ENCODE results near the gene MRPL20. TPM values are rescaled to one million over a fixed set of nuclear protein-coding genes. Genes with fewer than 3 reads are reported as not detected.
"Not testable (repeated sequence)": the region's sequence is repeated elsewhere in the genome, so short reads cannot be mapped to it uniquely, and the experiment has no call there.

The MRPL20 gene
- 122 and 141 TPM in 2 replicates for total RNA-seq (2012; rRNA removed)

DNA sequence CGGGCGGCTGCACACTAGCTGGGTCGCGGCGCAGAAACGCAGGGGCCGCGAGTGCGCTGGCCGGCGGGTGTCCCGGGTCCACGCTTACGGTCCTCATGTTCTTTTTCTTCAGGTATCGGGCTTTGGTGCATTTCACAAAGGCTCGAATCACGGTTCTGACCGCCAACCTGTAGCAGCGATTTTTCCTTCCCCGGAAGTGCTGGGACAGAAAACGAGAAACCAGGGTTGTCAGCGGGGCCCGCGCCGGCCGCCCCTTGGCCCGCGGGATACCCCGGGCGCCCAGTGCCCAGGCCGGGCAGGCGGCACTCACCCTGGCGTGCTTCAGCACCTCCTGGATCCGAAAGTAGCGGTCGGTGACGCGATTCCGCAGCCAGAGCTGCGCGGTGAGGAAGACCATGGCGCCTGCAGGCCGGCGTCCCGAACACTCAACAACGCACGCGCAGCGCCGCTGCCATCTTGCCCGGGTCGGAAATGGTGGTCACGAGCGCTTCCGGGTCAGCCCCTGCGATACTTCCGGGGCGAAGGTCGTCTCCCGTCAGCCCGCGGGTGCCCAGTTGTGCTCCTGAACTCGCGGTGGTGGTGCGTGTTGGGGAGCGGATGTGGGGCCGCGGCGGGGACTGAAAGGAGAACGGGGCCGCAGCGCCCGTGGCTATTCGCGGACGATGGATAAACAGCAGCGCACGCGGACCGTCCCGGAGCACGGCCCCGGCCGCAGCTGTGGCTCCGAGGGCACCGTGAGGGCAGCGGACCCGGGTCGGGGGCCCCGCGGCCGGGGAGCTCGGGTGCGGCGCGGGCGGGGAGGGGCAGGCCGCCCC, at the start of gene MRPL20:
Gene MRPL20, minus strand, starts transcription at position 473 of the 815 bp plus-strand sequence. Its CDS starts 76 bp downstream, at position 397.
- peak within 1 kb of the TSS; percentile 98 for H3K4me3 ChIP-seq (ENCODE audit: low read length)
- H3K4me2 ChIP-seq (ENCODE audit: low read length), result peak within 1 kb of the TSS; percentile 96
- peaks cover 23% of the 10 kb centered on the region for H3K4me1 ChIP-seq (ENCODE audit: control insufficient read depth, insufficient read depth, low read length)
- peak within 1 kb of the TSS; percentile 99 for H3K9ac ChIP-seq (ENCODE audit: low read depth, low read length)
- no peaks in the 10 kb centered on the region for H3K9me3 ChIP-seq (replicated peaks; ENCODE audit: low read length)
- H3K27me3 ChIP-seq (ENCODE audit: control insufficient read depth, insufficient read depth, low read length), result no peaks in the 10 kb centered on the region
- H3K36me3 ChIP-seq (ENCODE audit: insufficient read depth, low read length), result peaks cover 33% of the 10 kb centered on the region

- H3K4me2 ChIP-seq (ENCODE audit: low read length); H3K9me3 ChIP-seq (replicated peaks; ENCODE audit: low read length); H3K36me3 ChIP-seq (ENCODE audit: insufficient read depth, low read length); H3K4me3 ChIP-seq (ENCODE audit: low read length); H3K27me3 ChIP-seq (ENCODE audit: control insufficient read depth, insufficient read depth, low read length); H3K9ac ChIP-seq (ENCODE audit: low read depth, low read length); H3K4me1 ChIP-seq (ENCODE audit: control insufficient read depth, insufficient read depth, low read length): not testable (repeated sequence)
These were observed 49.7 kb upstream of the MRPL20 start for GRCh38 chr1:1456683-1457255.

GRCh38 chr1:1455934-1456333, 48.8 kb upstream of the MRPL20 start:
- not testable (repeated sequence) for H3K4me2 ChIP-seq (ENCODE audit: low read length); H3K27me3 ChIP-seq (ENCODE audit: control insufficient read depth, insufficient read depth, low read length); H3K4me3 ChIP-seq (ENCODE audit: low read length); H3K36me3 ChIP-seq (ENCODE audit: insufficient read depth, low read length); H3K9me3 ChIP-seq (replicated peaks; ENCODE audit: low read length); H3K4me1 ChIP-seq (ENCODE audit: control insufficient read depth, insufficient read depth, low read length); H3K9ac ChIP-seq (ENCODE audit: low read depth, low read length)

DNA sequence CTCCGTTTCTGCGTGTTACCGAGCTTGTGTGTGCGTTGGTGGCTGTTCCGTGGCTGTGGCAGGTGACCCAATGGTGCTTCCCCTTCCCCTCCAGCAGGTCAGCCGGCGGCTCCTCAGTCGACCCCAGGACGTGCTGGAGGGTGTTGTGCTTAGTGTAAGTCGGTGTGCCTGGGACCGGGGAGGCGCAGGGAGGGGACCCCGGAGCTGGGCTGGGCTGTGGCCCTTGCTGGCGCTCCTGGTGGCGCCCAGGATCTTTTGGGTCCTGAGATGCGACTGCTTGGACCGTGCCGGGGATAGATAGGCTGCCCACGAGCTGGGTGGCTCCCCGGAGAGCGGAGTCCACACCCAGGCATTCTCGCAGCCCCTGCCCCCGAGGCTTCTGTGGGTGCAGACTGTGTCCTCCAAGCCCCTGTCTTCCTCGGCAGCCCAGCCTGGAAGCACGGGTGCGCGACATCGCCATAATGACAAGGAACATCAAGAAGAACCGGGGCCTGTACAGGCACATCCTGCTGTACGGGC, 48.3 kb upstream of the MRPL20 start:
- no peaks in the 10 kb centered on the region for H3K36me3 ChIP-seq (ENCODE audit: insufficient read depth, low read length)
- H3K4me3 ChIP-seq (ENCODE audit: low read length), result no peak overlapping the region
- H3K4me1 ChIP-seq (ENCODE audit: control insufficient read depth, insufficient read depth, low read length), result no peaks in the 10 kb centered on the region
- peaks cover 8% of the 10 kb centered on the region for H3K27me3 ChIP-seq (ENCODE audit: control insufficient read depth, insufficient read depth, low read length)
- H3K4me2 ChIP-seq (ENCODE audit: low read length), result no peak overlapping the region
- no peaks in the 10 kb centered on the region for H3K9me3 ChIP-seq (replicated peaks; ENCODE audit: low read length)
- H3K9ac ChIP-seq (ENCODE audit: low read depth, low read length), result no peak overlapping the region

DNA sequence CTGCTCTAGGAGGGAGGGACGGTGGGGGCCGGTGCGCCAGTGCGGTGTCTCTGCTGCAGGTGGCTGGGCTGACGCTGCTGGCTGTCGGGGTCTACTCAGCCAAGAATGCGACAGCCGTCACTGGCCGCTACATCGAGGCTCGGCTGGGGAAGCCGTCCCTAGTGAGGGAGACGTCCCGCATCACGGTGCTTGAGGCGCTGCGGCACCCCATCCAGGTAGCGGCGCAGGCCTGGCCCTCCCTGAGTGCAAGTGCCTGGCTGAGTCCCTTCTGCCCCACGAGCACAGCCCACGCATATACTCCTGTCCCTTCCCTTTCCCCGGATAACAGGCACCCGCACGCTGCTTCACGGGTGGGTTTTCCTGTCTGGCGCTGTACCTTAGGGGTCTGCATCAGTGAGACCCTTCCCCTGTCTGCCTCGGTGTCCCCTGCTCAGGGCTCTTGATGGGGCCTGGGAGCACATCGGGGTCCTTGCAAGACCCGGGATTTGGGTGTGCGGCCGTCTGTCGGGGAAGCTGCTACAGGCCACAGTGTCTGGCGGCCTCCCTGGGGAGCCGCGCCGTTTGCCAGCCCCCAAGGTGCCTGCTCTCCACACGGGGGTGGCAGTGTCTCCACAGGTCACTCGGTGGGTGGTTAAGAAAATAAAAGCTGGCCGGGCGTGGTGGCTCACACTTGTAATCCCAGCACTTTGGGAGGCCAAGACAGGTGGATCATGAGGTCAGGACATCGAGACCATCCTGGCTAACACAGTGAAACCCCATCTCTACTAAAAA, 47.4 kb upstream of the MRPL20 start:
- H3K9me3 ChIP-seq (replicated peaks; ENCODE audit: low read length); H3K4me2 ChIP-seq (ENCODE audit: low read length); H3K4me1 ChIP-seq (ENCODE audit: control insufficient read depth, insufficient read depth, low read length); H3K9ac ChIP-seq (ENCODE audit: low read depth, low read length); H3K36me3 ChIP-seq (ENCODE audit: insufficient read depth, low read length); H3K4me3 ChIP-seq (ENCODE audit: low read length): not testable (repeated sequence)
- H3K27me3 ChIP-seq (ENCODE audit: control insufficient read depth, insufficient read depth, low read length), result peaks cover 11% of the 10 kb centered on the region

- H3K4me1 ChIP-seq (ENCODE audit: control insufficient read depth, insufficient read depth, low read length), result no peaks in the 10 kb centered on the region
- no peak overlapping the region for H3K4me3 ChIP-seq (ENCODE audit: low read length)
- peaks cover 16% of the 10 kb centered on the region for H3K27me3 ChIP-seq (ENCODE audit: control insufficient read depth, insufficient read depth, low read length)
- no peak overlapping the region for H3K9ac ChIP-seq (ENCODE audit: low read depth, low read length)
- H3K4me2 ChIP-seq (ENCODE audit: low read length), result no peak overlapping the region
- H3K9me3 ChIP-seq (replicated peaks; ENCODE audit: low read length), result no peaks in the 10 kb centered on the region
- no peaks in the 10 kb centered on the region for H3K36me3 ChIP-seq (ENCODE audit: insufficient read depth, low read length)
These were observed 45.8 kb upstream of the MRPL20 start for GRCh38 chr1:1452882-1453281.

- H3K36me3 ChIP-seq (ENCODE audit: insufficient read depth, low read length); H3K4me2 ChIP-seq (ENCODE audit: low read length); H3K9me3 ChIP-seq (replicated peaks; ENCODE audit: low read length); H3K9ac ChIP-seq (ENCODE audit: low read depth, low read length); H3K4me1 ChIP-seq (ENCODE audit: control insufficient read depth, insufficient read depth, low read length); H3K4me3 ChIP-seq (ENCODE audit: low read length): not testable (repeated sequence)
- peaks cover 16% of the 10 kb centered on the region for H3K27me3 ChIP-seq (ENCODE audit: control insufficient read depth, insufficient read depth, low read length)
These were observed 45.3 kb upstream of the MRPL20 start for GRCh38 chr1:1452365-1452739.

GRCh38 chr1:1451696-1452364, 44.7 kb upstream of the MRPL20 start:
- Histone ChIP-seq H3K4me1 (ENCODE audit: control insufficient read depth, insufficient read depth, low read length) (no peaks in the 10 kb centered on the region), H3K9me3 (replicated peaks; ENCODE audit: low read length) (no peaks in the 10 kb centered on the region), H3K27me3 (ENCODE audit: control insufficient read depth, insufficient read depth, low read length) (peaks cover 16% of the 10 kb centered on the region), H3K9ac (ENCODE audit: low read depth, low read length) (no peak overlapping the region), H3K36me3 (ENCODE audit: insufficient read depth, low read length) (no peaks in the 10 kb centered on the region), H3K4me3 (ENCODE audit: low read length) (no peak overlapping the region), H3K4me2 (ENCODE audit: low read length) (no peak overlapping the region)

DNA sequence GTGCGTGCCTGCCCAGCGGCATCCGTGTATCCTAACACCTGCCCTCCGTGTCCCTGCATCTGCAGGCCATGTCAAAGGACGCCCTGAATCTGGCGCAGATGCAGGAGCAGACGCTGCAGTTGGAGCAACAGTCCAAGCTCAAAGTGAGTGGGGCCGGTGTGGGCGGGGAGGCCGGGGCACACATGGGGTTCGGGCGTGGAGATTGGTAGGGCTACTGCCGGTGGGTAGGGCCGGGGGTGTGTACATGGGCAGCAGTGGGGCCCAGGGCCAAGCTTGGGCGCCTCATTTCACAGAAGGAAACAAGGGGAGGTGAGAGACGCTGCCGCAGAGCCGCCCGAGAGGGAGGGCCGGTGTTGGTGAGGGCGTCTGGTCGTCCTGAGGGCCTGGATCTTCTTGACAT, 43.5 kb upstream of the MRPL20 start:
- not testable (repeated sequence) for H3K4me1 ChIP-seq (ENCODE audit: control insufficient read depth, insufficient read depth, low read length); H3K36me3 ChIP-seq (ENCODE audit: insufficient read depth, low read length); H3K4me3 ChIP-seq (ENCODE audit: low read length); H3K9ac ChIP-seq (ENCODE audit: low read depth, low read length); H3K9me3 ChIP-seq (replicated peaks; ENCODE audit: low read length); H3K4me2 ChIP-seq (ENCODE audit: low read length)
- H3K27me3 ChIP-seq (ENCODE audit: control insufficient read depth, insufficient read depth, low read length), result peaks cover 16% of the 10 kb centered on the region

- no peaks in the 10 kb centered on the region for H3K9me3 ChIP-seq (replicated peaks; ENCODE audit: low read length)
- peaks cover 16% of the 10 kb centered on the region for H3K27me3 ChIP-seq (ENCODE audit: control insufficient read depth, insufficient read depth, low read length)
- H3K4me2 ChIP-seq (ENCODE audit: low read length), result no peak within 1 kb of the TSS
- H3K4me1 ChIP-seq (ENCODE audit: control insufficient read depth, insufficient read depth, low read length), result no peaks in the 10 kb centered on the region
- no peak within 1 kb of the TSS for H3K4me3 ChIP-seq (ENCODE audit: low read length)
- no peaks in the 10 kb centered on the region for H3K36me3 ChIP-seq (ENCODE audit: insufficient read depth, low read length)
- H3K9ac ChIP-seq (ENCODE audit: low read depth, low read length), result no peak within 1 kb of the TSS
These were observed 42.1 kb upstream of the MRPL20 start, which contains the start of gene ATAD3C for GRCh38 chr1:1449099-1449739. ATAD3C (plus strand) TSS chr1:1449689; CDS start chr1:1450684, 995 bp downstream.

DNA sequence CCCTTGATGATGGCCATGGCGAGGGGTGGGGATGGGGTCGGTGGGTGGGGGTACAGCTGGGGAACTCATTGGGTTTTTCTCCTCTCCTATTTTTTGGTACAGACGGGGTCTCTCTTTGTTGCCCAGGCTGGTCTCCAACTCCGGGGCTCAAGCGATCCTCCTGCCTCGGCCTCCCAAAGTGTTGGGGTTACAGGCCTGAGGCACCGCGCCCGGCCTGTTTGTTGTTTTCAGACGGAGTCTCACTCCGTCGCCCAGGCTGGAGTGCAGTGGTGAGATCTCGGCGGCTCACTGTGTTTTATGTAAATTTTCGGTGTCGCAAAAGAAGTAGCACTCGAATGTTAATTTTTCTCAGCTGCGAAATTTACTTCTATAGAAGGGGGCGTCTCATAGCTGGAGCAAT, 39.5 kb upstream of the MRPL20 start:
- not testable (repeated sequence) for H3K4me1 ChIP-seq (ENCODE audit: control insufficient read depth, insufficient read depth, low read length); H3K4me3 ChIP-seq (ENCODE audit: low read length); H3K9ac ChIP-seq (ENCODE audit: low read depth, low read length)

More for the DNA sequence above, 39.5 kb upstream of the MRPL20 start:
- H3K36me3 ChIP-seq (ENCODE audit: insufficient read depth, low read length); H3K4me2 ChIP-seq (ENCODE audit: low read length); H3K9me3 ChIP-seq (replicated peaks; ENCODE audit: low read length): not testable (repeated sequence)
- peaks cover 18% of the 10 kb centered on the region for H3K27me3 ChIP-seq (ENCODE audit: control insufficient read depth, insufficient read depth, low read length)

Measured in skeletal muscle satellite cell (primary cell).